Measurements from ENCODE around the gene LRG1. TPM values are rescaled to one million over a fixed set of nuclear protein-coding genes. Genes with fewer than 3 reads are reported as not detected.

Gene LRG1
- total RNA-seq, 1 experiment from 2014 or later = 0.51 TPM

- TF ChIP-seq CTCF (conservative IDR thresholded peaks at IDR 0.05; ENCODE audit: low read depth, low read length) (no peak), EZH2phosphoT487 (IDR thresholded peaks at IDR 0.05; ENCODE audit: borderline replicate concordance, low read length) (no peak), EZH2 (IDR thresholded peaks at IDR 0.05; ENCODE audit: low read length, unreplicated experiment) (no peak)
- Histone ChIP-seq H3F3A (ENCODE audit: low read length, unreplicated experiment) (no peaks in the 10 kb centered on the region), H3K9me3 (ENCODE audit: low read length) (no peaks in the 10 kb centered on the region), H3K4me3 (ENCODE audit: low read length) (no peak overlapping the region), H3K36me3 (ENCODE audit: low read depth, low read length) (no peaks in the 10 kb centered on the region), H3K4me2 (ENCODE audit: low read length) (no peak overlapping the region), H3K27me3 (ENCODE audit: low read length) (no peaks in the 10 kb centered on the region), H2AFZ (ENCODE audit: low read length) (no peak overlapping the region), H3K79me2 (ENCODE audit: low read length) (no peaks in the 10 kb centered on the region), H3K9me2 (replicated peaks; ENCODE audit: low read length) (no peaks in the 10 kb centered on the region), H3K4me1 (ENCODE audit: insufficient read depth, low read length) (peaks cover 10% of the 10 kb centered on the region), H4K20me1 (ENCODE audit: low read length) (no peaks in the 10 kb centered on the region), H3K9ac (ENCODE audit: low read length) (no peak overlapping the region), H3K27ac (ENCODE audit: low read length) (no peak overlapping the region)
- BruUV-seq (replicated peaks) = no TSS peak
- CTCF ChIA-PET = interaction anchor here (0.6 kb wide), 1 partner anchor 20 kb away, joined by 3 read pairs; no protein-coding TSS in a partner anchor
- ATAC-seq (no peak), DNase-seq (no peak)
- POLR2A ChIA-PET (ENCODE audit: unreplicated experiment) = interaction anchor here (0.6 kb wide), 1 partner anchor 96 kb away, joined by 3 read pairs; no protein-coding TSS in a partner anchor
- intact Hi-C loops (cut with micrococcal nuclease) = no loop called here
These were observed 1.4 kb upstream of the LRG1 start for GRCh38 chr19:4541114-4541805.

- intact Hi-C loops (cut with micrococcal nuclease) = no loop called here
- no peaks in the 10 kb centered on the region for H4K20me1 ChIP-seq (ENCODE audit: low read length)
- no peak overlapping the region for H3K4me3 ChIP-seq (ENCODE audit: low read length)
- no peaks in the 10 kb centered on the region for H3K36me3 ChIP-seq (ENCODE audit: low read depth, low read length)
- no peak overlapping the region for H2AFZ ChIP-seq (ENCODE audit: low read length)
- ChIA-PET CTCF (interaction anchor here (0.5 kb wide), 1 partner anchor 30 kb away, joined by 6 read pairs; no protein-coding TSS in a partner anchor), POLR2A (ENCODE audit: unreplicated experiment) (no interaction called here)
- H3K4me2 ChIP-seq (ENCODE audit: low read length) = no peak overlapping the region
- no peaks in the 10 kb centered on the region for H3K9me2 ChIP-seq (replicated peaks; ENCODE audit: low read length)
- H3K9ac ChIP-seq (ENCODE audit: low read length) = no peak overlapping the region
- peaks cover 24% of the 10 kb centered on the region for H3K4me1 ChIP-seq (ENCODE audit: insufficient read depth, low read length)
- DNase-seq (no peak), ATAC-seq (no peak)
- BruUV-seq (replicated peaks) = no TSS peak
- H3K27me3 ChIP-seq (ENCODE audit: low read length) = no peaks in the 10 kb centered on the region
- H3K9me3 ChIP-seq (ENCODE audit: low read length) = no peaks in the 10 kb centered on the region
- H3K27ac ChIP-seq (ENCODE audit: low read length) = no peak overlapping the region
- H3F3A ChIP-seq (ENCODE audit: low read length, unreplicated experiment) = no peaks in the 10 kb centered on the region
- no peak for TF ChIP-seq EZH2phosphoT487 (IDR thresholded peaks at IDR 0.05; ENCODE audit: borderline replicate concordance, low read length)
- TF ChIP-seq CTCF (conservative IDR thresholded peaks at IDR 0.05; ENCODE audit: low read depth, low read length) = no peak
- TF ChIP-seq EZH2 (IDR thresholded peaks at IDR 0.05; ENCODE audit: low read length, unreplicated experiment) = no peak
- no peaks in the 10 kb centered on the region for H3K79me2 ChIP-seq (ENCODE audit: low read length)
These were observed 605 bp downstream of the LRG1 start for GRCh38 chr19:4539169-4539692.

GRCh38 chr19:4538601-4538954, 1.3 kb downstream of the LRG1 start:
- H3K9me3 ChIP-seq (ENCODE audit: low read length) = no peaks in the 10 kb centered on the region
- ChIA-PET POLR2A (ENCODE audit: unreplicated experiment) (no interaction called here), CTCF (no interaction called here)
- no peak overlapping the region for H3K9ac ChIP-seq (ENCODE audit: low read length)
- no peak overlapping the region for H3K27ac ChIP-seq (ENCODE audit: low read length)
- H3K36me3 ChIP-seq (ENCODE audit: low read depth, low read length) = no peaks in the 10 kb centered on the region
- no peak overlapping the region for H2AFZ ChIP-seq (ENCODE audit: low read length)
- no peaks in the 10 kb centered on the region for H4K20me1 ChIP-seq (ENCODE audit: low read length)
- no peaks in the 10 kb centered on the region for H3K27me3 ChIP-seq (ENCODE audit: low read length)
- no peaks in the 10 kb centered on the region for H3K79me2 ChIP-seq (ENCODE audit: low read length)
- BruUV-seq (replicated peaks) = no TSS peak
- H3K4me1 ChIP-seq (ENCODE audit: insufficient read depth, low read length) = peaks cover 24% of the 10 kb centered on the region
- H3K4me2 ChIP-seq (ENCODE audit: low read length) = no peak overlapping the region
- no peaks in the 10 kb centered on the region for H3F3A ChIP-seq (ENCODE audit: low read length, unreplicated experiment)
- TF ChIP-seq CTCF (conservative IDR thresholded peaks at IDR 0.05; ENCODE audit: low read depth, low read length) (no peak), EZH2phosphoT487 (IDR thresholded peaks at IDR 0.05; ENCODE audit: borderline replicate concordance, low read length) (no peak), EZH2 (IDR thresholded peaks at IDR 0.05; ENCODE audit: low read length, unreplicated experiment) (no peak)
- no peak for DNase-seq
- no peak overlapping the region for H3K4me3 ChIP-seq (ENCODE audit: low read length)
- no peak for ATAC-seq
- intact Hi-C loops (cut with micrococcal nuclease) = no loop called here
- no peaks in the 10 kb centered on the region for H3K9me2 ChIP-seq (replicated peaks; ENCODE audit: low read length)
